ENCODE measurements around the gene CST4.
"Not testable (repeated sequence)": the region's sequence is repeated elsewhere in the genome, so short reads cannot be mapped to it uniquely, and the experiment has no call there.

- not testable (repeated sequence) for TF ChIP-seq CTCF (IDR thresholded peaks at IDR 0.05; ENCODE audit: extremely low read depth in 1 of 2, insufficient read depth in 1 of 2, low read depth in 1 of 2, low read length in 2 of 2); POLR2A (IDR thresholded peaks at IDR 0.05; ENCODE audit: low read depth, low read length); GATA2 (IDR thresholded peaks at IDR 0.05; ENCODE audit: insufficient read depth, insufficient read length, low read depth, low read length); POLR2AphosphoS5 (IDR thresholded peaks at IDR 0.05; ENCODE audit: insufficient read depth, low read depth, low read length); EZH2 (IDR thresholded peaks at IDR 0.05; ENCODE audit: borderline replicate concordance, low read depth, low read length, severe bottlenecking); MYC (IDR thresholded peaks at IDR 0.05; ENCODE audit: low read depth, low read length); FOS (IDR thresholded peaks at IDR 0.05; ENCODE audit: borderline replicate concordance, insufficient read depth, low read length)
- TF ChIP-seq, protein P1, sequence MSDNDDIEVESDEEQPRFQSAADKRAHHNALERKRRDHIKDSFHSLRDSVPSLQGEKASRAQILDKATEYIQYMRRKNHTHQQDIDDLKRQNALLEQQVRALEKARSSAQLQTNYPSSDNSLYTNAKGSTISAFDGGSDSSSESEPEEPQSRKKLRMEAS (IDR thresholded peaks at IDR 0.05; ENCODE audit: insufficient read depth, insufficient read length), result not testable (repeated sequence)
Observed at GRCh38 chr20:23659610-23659988, 29.2 kb downstream of the CST4 start.
